Measurements from ENCODE around the gene SH3BP5L. TPM values are rescaled to one million over a fixed set of nuclear protein-coding genes. Genes with fewer than 3 reads are reported as not detected.
"Not testable (repeated sequence)": the region's sequence is repeated elsewhere in the genome, so short reads cannot be mapped to it uniquely, and the experiment has no call there.

Gene SH3BP5L
- total and polyA plus RNA-seq, 2 donors (not counting 1 experiment from before 2014, with no cell fraction given) = 19.2 to 36.5 TPM

- Histone ChIP-seq H3K27me3 (replicated peaks in 1 of 4; ENCODE audit: control extremely low read depth in 1 of 4, control insufficient read depth in 3 of 4, insufficient read depth in 4 of 4, low read length in 3 of 4) (no peaks in the 10 kb centered on the region), H3K4me2 (replicated peaks; ENCODE audit: low read depth, low read length, poor library complexity, severe bottlenecking) (peak overlapping the region; percentile 13), H3K4me1 (ENCODE audit: control insufficient read depth in 2 of 2, insufficient read depth in 2 of 2, low read length in 2 of 2) (peaks cover 60 to 69% of the 10 kb centered on the region in 2 donors), H4K20me1 (ENCODE audit: control insufficient read depth, insufficient read depth, low read length, poor library complexity, severe bottlenecking) (no peaks in the 10 kb centered on the region), H3K79me2 (ENCODE audit: control insufficient read depth, insufficient read depth, low read length) (no peaks in the 10 kb centered on the region), H3K9ac (ENCODE audit: low read length) (no peak overlapping the region), H3K36me3 (replicated peaks in 1 of 2; ENCODE audit: control extremely low read depth in 1 of 2, control insufficient read depth in 1 of 2, extremely low read depth in 1 of 2, insufficient read depth in 2 of 2, low read length in 1 of 2) (no peaks in the 10 kb centered on the region), H3K9me3 (ENCODE audit: control extremely low read depth in 1 of 3, control insufficient read depth in 2 of 3, insufficient read depth in 1 of 3, low read length in 2 of 3) (peaks cover 1 to 23% (median 19%) of the 10 kb centered on the region in 3 donors), H3K4me3 (ENCODE audit: control extremely low read depth in 1 of 5, extremely low read depth in 1 of 5, insufficient read depth in 1 of 5, low read depth in 2 of 5, low read length in 4 of 5) (peak overlapping the region in 1 of 5 experiments; percentile 5), H2AFZ (ENCODE audit: insufficient read depth, low read depth, low read length, poor library complexity, severe bottlenecking) (no peak overlapping the region), H3K27ac (ENCODE audit: low read length in 2 of 2) (peak overlapping the region; percentile 85 to 90)
- TF ChIP-seq EZH2 (IDR thresholded peaks at IDR 0.05; ENCODE audit: borderline replicate concordance, insufficient read depth, low read depth, low read length, poor library complexity, severe bottlenecking) (no peak), CTCF (IDR thresholded peaks at IDR 0.05) (no peak)
- no peak for DNase-seq
- H3K27ac Mint-ChIP-seq = peak overlapping the region; percentile 97
- CTCF ChIA-PET = interaction anchor here (0.8 to 6.5 kb wide), 3 partner anchors 15 to 171 kb away, joined by 3 to 74 read pairs (median 5); no protein-coding TSS in a partner anchor
- H3K4me1 Mint-ChIP-seq = peaks cover 56% of the 10 kb centered on the region
- no peak for ATAC-seq (ENCODE audit: low read depth)
- WGBS (ENCODE audit: insufficient coverage) = 100% methylated on average over 1 of the region's 4 CpGs
- POLR2A ChIA-PET = no interaction called here
- H3K9me3 Mint-ChIP-seq (ENCODE audit: insufficient read depth) = peaks cover 6% of the 10 kb centered on the region
- intact Hi-C loops (cut with micrococcal nuclease) = no loop called here
- no peak overlapping the region for H3K4me3 Mint-ChIP-seq
- H3K27me3 Mint-ChIP-seq = no peaks in the 10 kb centered on the region
Observed at GRCh38 chr1:248791010-248791409, 34.7 kb downstream of the SH3BP5L start.

DNA sequence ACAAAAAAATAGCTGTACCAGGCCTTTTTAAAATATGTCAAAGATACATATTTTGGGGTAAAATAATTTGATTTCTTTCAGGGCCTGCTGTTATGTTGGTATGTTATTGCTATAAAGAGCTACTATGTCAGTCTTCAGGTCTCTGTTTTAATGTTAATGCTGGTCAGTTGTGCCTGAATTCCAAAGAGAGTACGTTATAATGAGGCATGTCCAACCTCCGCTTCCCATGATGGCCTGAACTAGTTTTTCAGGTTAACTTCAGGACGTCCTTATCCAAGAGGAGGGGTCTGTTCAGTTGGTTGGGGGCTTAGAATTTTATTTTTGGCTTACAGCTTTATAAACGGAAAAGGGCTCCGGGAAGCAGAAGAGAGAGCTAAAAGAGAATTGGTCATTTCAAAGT, 35.3 kb downstream of the SH3BP5L start:
- TF ChIP-seq CTCF (IDR thresholded peaks at IDR 0.05) = no peak
- TF ChIP-seq EZH2 (IDR thresholded peaks at IDR 0.05; ENCODE audit: borderline replicate concordance, insufficient read depth, low read depth, low read length, poor library complexity, severe bottlenecking) = no peak
- H3K4me1 Mint-ChIP-seq = peaks cover 57% of the 10 kb centered on the region
- Histone ChIP-seq H3K9me3 (ENCODE audit: control extremely low read depth in 1 of 3, control insufficient read depth in 2 of 3, insufficient read depth in 1 of 3, low read length in 2 of 3) (peaks cover 0 to 18% (median 16%) of the 10 kb centered on the region in 3 donors), H3K27me3 (replicated peaks in 1 of 4; ENCODE audit: control extremely low read depth in 1 of 4, control insufficient read depth in 3 of 4, insufficient read depth in 4 of 4, low read length in 3 of 4) (no peaks in the 10 kb centered on the region), H3K79me2 (ENCODE audit: control insufficient read depth, insufficient read depth, low read length) (no peaks in the 10 kb centered on the region), H3K36me3 (replicated peaks in 1 of 2; ENCODE audit: control extremely low read depth in 1 of 2, control insufficient read depth in 1 of 2, extremely low read depth in 1 of 2, insufficient read depth in 2 of 2, low read length in 1 of 2) (no peaks in the 10 kb centered on the region), H4K20me1 (ENCODE audit: control insufficient read depth, insufficient read depth, low read length, poor library complexity, severe bottlenecking) (no peaks in the 10 kb centered on the region), H2AFZ (ENCODE audit: insufficient read depth, low read depth, low read length, poor library complexity, severe bottlenecking) (no peak overlapping the region), H3K9ac (ENCODE audit: low read length) (no peak overlapping the region), H3K4me1 (ENCODE audit: control insufficient read depth in 2 of 2, insufficient read depth in 2 of 2, low read length in 2 of 2) (peaks cover 62 to 72% of the 10 kb centered on the region in 2 donors), H3K4me3 (ENCODE audit: control extremely low read depth in 1 of 5, extremely low read depth in 1 of 5, insufficient read depth in 1 of 5, low read depth in 2 of 5, low read length in 4 of 5) (peak overlapping the region in 1 of 5 experiments; percentile 5), H3K4me2 (replicated peaks; ENCODE audit: low read depth, low read length, poor library complexity, severe bottlenecking) (no peak overlapping the region), H3K27ac (ENCODE audit: low read length in 2 of 2) (peak overlapping the region in 1 of 2 donors; percentile 85)
- H3K27me3 Mint-ChIP-seq = no peaks in the 10 kb centered on the region
- DNase-seq = no peak
- 97% methylated on average over 4 of the region's 5 CpGs for WGBS (ENCODE audit: insufficient coverage)
- POLR2A ChIA-PET = interaction anchor here (0.6 kb wide), 1 partner anchor 1328 kb away, joined by 6 read pairs; no protein-coding TSS in a partner anchor
- H3K27ac Mint-ChIP-seq = peak overlapping the region; percentile 97
- ATAC-seq (ENCODE audit: low read depth) = no peak
- CTCF ChIA-PET = interaction anchor here (0.7 to 6.5 kb wide), 4 partner anchors 16 to 171 kb away, joined by 3 to 74 read pairs (median 4); no protein-coding TSS in a partner anchor
- H3K9me3 Mint-ChIP-seq (ENCODE audit: insufficient read depth) = peaks cover 5% of the 10 kb centered on the region
- no peak overlapping the region for H3K4me3 Mint-ChIP-seq
- intact Hi-C loops (cut with micrococcal nuclease) = no loop called here

- Histone ChIP-seq H3K9me3 (ENCODE audit: control extremely low read depth in 1 of 3, control insufficient read depth in 2 of 3, insufficient read depth in 1 of 3, low read length in 2 of 3) (peaks cover 0 to 11% (median 10%) of the 10 kb centered on the region in 3 donors), H3K4me1 (ENCODE audit: control insufficient read depth in 2 of 2, insufficient read depth in 2 of 2, low read length in 2 of 2) (peaks cover 61 to 66% of the 10 kb centered on the region in 2 donors)
- H4K20me1 ChIP-seq (ENCODE audit: control insufficient read depth, insufficient read depth, low read length, poor library complexity, severe bottlenecking); H3K4me3 Mint-ChIP-seq; H3K4me3 ChIP-seq (ENCODE audit: control extremely low read depth in 1 of 5, extremely low read depth in 1 of 5, insufficient read depth in 1 of 5, low read depth in 2 of 5, low read length in 4 of 5); intact Hi-C loops (cut with micrococcal nuclease); H3K9ac ChIP-seq (ENCODE audit: low read length); H3K36me3 ChIP-seq (replicated peaks in 1 of 2; ENCODE audit: control extremely low read depth in 1 of 2, control insufficient read depth in 1 of 2, extremely low read depth in 1 of 2, insufficient read depth in 2 of 2, low read length in 1 of 2); H2AFZ ChIP-seq (ENCODE audit: insufficient read depth, low read depth, low read length, poor library complexity, severe bottlenecking); ATAC-seq (ENCODE audit: low read depth); H3K9me3 Mint-ChIP-seq (ENCODE audit: insufficient read depth); H3K79me2 ChIP-seq (ENCODE audit: control insufficient read depth, insufficient read depth, low read length); H3K27me3 Mint-ChIP-seq; H3K27ac Mint-ChIP-seq; H3K4me2 ChIP-seq (replicated peaks; ENCODE audit: low read depth, low read length, poor library complexity, severe bottlenecking); H3K27ac ChIP-seq (ENCODE audit: low read length in 2 of 2); H3K27me3 ChIP-seq (replicated peaks in 1 of 4; ENCODE audit: control extremely low read depth in 1 of 4, control insufficient read depth in 3 of 4, insufficient read depth in 4 of 4, low read length in 3 of 4); DNase-seq: not testable (repeated sequence)
- ChIA-PET CTCF (interaction anchor here (1.2 to 5.8 kb wide), 2 partner anchors 17 to 168 kb away, joined by 3 to 40 read pairs; no protein-coding TSS in a partner anchor), POLR2A (interaction anchor here (1.2 kb wide), 1 partner anchor 15 kb away, joined by 3 read pairs; no protein-coding TSS in a partner anchor)
- WGBS (ENCODE audit: insufficient coverage) = no CpG with 5 or more reads among the region's 2 CpGs
- H3K4me1 Mint-ChIP-seq = peaks cover 59% of the 10 kb centered on the region
Observed at GRCh38 chr1:248789337-248789736, 36.4 kb downstream of the SH3BP5L start.

Measured in B cell (primary cell).